Muscle layer of colon (tissue), 2 donors: Measurements from ENCODE around the gene KIRREL3.

ENCODE experiments used
- H3K27ac ChIP-seq: one replicate; pipeline ENCODE4 v1.7.0; 2013; ENCODE audit warnings: low read depth, mild to moderate bottlenecking, low read length, moderate library complexity
- H3K27me3 ChIP-seq, 2 donors: one replicate each; pipeline ENCODE4 v1.7.0; 2013; ENCODE audit warnings: low read length in 2 of 2, mild to moderate bottlenecking in 2 of 2; ENCODE audit not compliant: insufficient read depth in 2 of 2, control insufficient read depth in 1 of 2
- H3K36me3 ChIP-seq: one replicate; pipeline ENCODE4 v1.7.0; 2013; ENCODE audit warnings: mild to moderate bottlenecking, low read length; ENCODE audit not compliant: insufficient read depth
- H3K4me1 ChIP-seq: one replicate; pipeline ENCODE4 v1.7.0; 2013; ENCODE audit warnings: mild to moderate bottlenecking, low read length; ENCODE audit not compliant: insufficient read depth
- H3K4me3 ChIP-seq, 2 donors: one replicate each; pipeline ENCODE4 v1.7.0; 2013; ENCODE audit warnings: low read length in 2 of 2, low read depth in 1 of 2, mild to moderate bottlenecking in 1 of 2, moderate library complexity in 1 of 2
- H3K9ac ChIP-seq: one replicate; pipeline ENCODE4 v1.7.0; 2013; ENCODE audit warnings: low read length
- H3K9me3 ChIP-seq: one replicate; pipeline ENCODE4 v1.7.0; 2013; ENCODE audit warnings: mild to moderate bottlenecking, low read length
- donor health status: abdominal sarcoma.
- donor health status: Adenocarcinoma of cecum.

Gene KIRREL3

GRCh38 chr11:126797457-126798169 is 203.0 kb downstream of the KIRREL3 start:
- Histone ChIP-seq H3K36me3 (no peaks in the 10 kb centered on the region), H3K27me3 (no peaks in the 10 kb centered on the region), H3K4me3 (no peak overlapping the region), H3K9ac (no peak overlapping the region), H3K27ac (no peak overlapping the region), H3K4me1 (no peaks in the 10 kb centered on the region), H3K9me3 (no peaks in the 10 kb centered on the region)

GRCh38 chr11:126793596-126793995 is 207.0 kb downstream of the KIRREL3 start:
- Histone ChIP-seq H3K4me3 (no peak overlapping the region), H3K9me3 (no peaks in the 10 kb centered on the region), H3K4me1 (no peaks in the 10 kb centered on the region), H3K9ac (no peak overlapping the region), H3K27me3 (no peaks in the 10 kb centered on the region), H3K36me3 (no peaks in the 10 kb centered on the region), H3K27ac (no peak overlapping the region)

- no peaks in the 10 kb centered on the region for H3K36me3 ChIP-seq
- H3K4me3 ChIP-seq: no peak overlapping the region
- no peaks in the 10 kb centered on the region for H3K9me3 ChIP-seq
- no peaks in the 10 kb centered on the region for H3K4me1 ChIP-seq
- no peaks in the 10 kb centered on the region for H3K27me3 ChIP-seq
- no peak overlapping the region for H3K27ac ChIP-seq
- no peak overlapping the region for H3K9ac ChIP-seq
Observed at GRCh38 chr11:126791991-126792390, 208.6 kb downstream of the KIRREL3 start.

- Histone ChIP-seq H3K36me3 (no peaks in the 10 kb centered on the region), H3K27me3 (no peaks in the 10 kb centered on the region), H3K9me3 (no peaks in the 10 kb centered on the region), H3K4me1 (no peaks in the 10 kb centered on the region), H3K4me3 (no peak overlapping the region), H3K27ac (no peak overlapping the region), H3K9ac (no peak overlapping the region)
Observed at GRCh38 chr11:126791446-126791845, 209.1 kb downstream of the KIRREL3 start.

GRCh38 chr11:126790550-126791081 is 210.0 kb downstream of the KIRREL3 start:
- H3K36me3 ChIP-seq: no peaks in the 10 kb centered on the region
- no peaks in the 10 kb centered on the region for H3K27me3 ChIP-seq
- no peak overlapping the region for H3K4me3 ChIP-seq
- H3K27ac ChIP-seq: no peak overlapping the region
- H3K9me3 ChIP-seq: no peaks in the 10 kb centered on the region
- H3K9ac ChIP-seq: no peak overlapping the region
- H3K4me1 ChIP-seq: no peaks in the 10 kb centered on the region

GRCh38 chr11:126782810-126783209 is 217.8 kb downstream of the KIRREL3 start:
- no peaks in the 10 kb centered on the region for H3K27me3 ChIP-seq
- H3K9me3 ChIP-seq: no peaks in the 10 kb centered on the region
- H3K4me1 ChIP-seq: no peaks in the 10 kb centered on the region
- H3K9ac ChIP-seq: no peak overlapping the region
- no peaks in the 10 kb centered on the region for H3K36me3 ChIP-seq
- H3K27ac ChIP-seq: no peak overlapping the region
- H3K4me3 ChIP-seq: no peak overlapping the region

- Histone ChIP-seq H3K27ac (no peak overlapping the region), H3K9ac (no peak overlapping the region), H3K4me1 (no peaks in the 10 kb centered on the region), H3K9me3 (no peaks in the 10 kb centered on the region), H3K36me3 (no peaks in the 10 kb centered on the region), H3K4me3 (no peak overlapping the region), H3K27me3 (no peaks in the 10 kb centered on the region)
Observed at GRCh38 chr11:126781942-126782341, 218.6 kb downstream of the KIRREL3 start.

GRCh38 chr11:126776119-126776518 is 224.5 kb downstream of the KIRREL3 start:
- Histone ChIP-seq H3K9me3 (no peaks in the 10 kb centered on the region), H3K9ac (no peak overlapping the region), H3K27ac (no peak overlapping the region), H3K4me3 (no peak overlapping the region), H3K4me1 (no peaks in the 10 kb centered on the region), H3K36me3 (no peaks in the 10 kb centered on the region), H3K27me3 (no peaks in the 10 kb centered on the region)

- no peak overlapping the region for H3K27ac ChIP-seq
- no peaks in the 10 kb centered on the region for H3K9me3 ChIP-seq
- H3K27me3 ChIP-seq: no peaks in the 10 kb centered on the region
- no peaks in the 10 kb centered on the region for H3K4me1 ChIP-seq
- no peaks in the 10 kb centered on the region for H3K36me3 ChIP-seq
- H3K4me3 ChIP-seq: no peak overlapping the region
- H3K9ac ChIP-seq: no peak overlapping the region
Observed at GRCh38 chr11:126772267-126772666, 228.3 kb downstream of the KIRREL3 start.

GRCh38 chr11:126768702-126769101 is 231.9 kb downstream of the KIRREL3 start:
- Histone ChIP-seq H3K4me3 (no peak overlapping the region), H3K27ac (no peak overlapping the region), H3K36me3 (no peaks in the 10 kb centered on the region), H3K27me3 (no peaks in the 10 kb centered on the region), H3K9me3 (no peaks in the 10 kb centered on the region), H3K4me1 (no peaks in the 10 kb centered on the region), H3K9ac (no peak overlapping the region)

GRCh38 chr11:126766440-126766839 is 234.1 kb downstream of the KIRREL3 start:
- Histone ChIP-seq H3K9me3 (no peaks in the 10 kb centered on the region), H3K27me3 (no peaks in the 10 kb centered on the region), H3K27ac (no peak overlapping the region)

GRCh38 chr11:126765196-126765595 is 235.4 kb downstream of the KIRREL3 start:
- no peaks in the 10 kb centered on the region for H3K36me3 ChIP-seq
- H3K27ac ChIP-seq: no peak overlapping the region
- no peaks in the 10 kb centered on the region for H3K4me1 ChIP-seq
- H3K9me3 ChIP-seq: no peaks in the 10 kb centered on the region
- no peak overlapping the region for H3K9ac ChIP-seq
- no peak overlapping the region for H3K4me3 ChIP-seq
- H3K27me3 ChIP-seq: no peaks in the 10 kb centered on the region

More at GRCh38 chr11:126766440-126766839, 234.1 kb downstream of the KIRREL3 start:
- H3K9ac ChIP-seq: no peak overlapping the region
- H3K36me3 ChIP-seq: no peaks in the 10 kb centered on the region
- no peaks in the 10 kb centered on the region for H3K4me1 ChIP-seq
- no peak overlapping the region for H3K4me3 ChIP-seq
